GM13977 (cell line): ENCODE results near the gene CX3CR1.

Experiments
- DNase-seq: peaks from one replicate; pipeline ENCODE4 v3.0.0; 2012; ENCODE audit warnings: low spot score
- CTCF ChIP-seq: IDR thresholded peaks from 2 replicates; pipeline ENCODE4 v1.5.1; 2012; ENCODE audit warnings: mild to moderate bottlenecking, control low read depth; ENCODE audit not compliant: insufficient read depth; ENCODE audit errors: extremely low read depth, missing control alignments
- in situ Hi-C: fragments of 300-500 bp; cut with MboI; formaldehyde crosslinking; loops from one replicate; pipeline ENCODE4 v1.12.0; 2022; ENCODE audit warnings: low sequenced_read_pairs, low pct_unique_long_range_greater_than_20kb, mixed read lengths, inconsistent platforms; ENCODE audit not compliant: unreplicated experiment

Gene CX3CR1

GRCh38 chr3:39261726-39262125, 18.1 kb downstream of the CX3CR1 start:
- in situ Hi-C loops, result no loop called here
- DNase-seq, result no peak
- no peak for TF ChIP-seq CTCF

- DNase-seq, result peak; percentile 49
- in situ Hi-C loops, result no loop called here
- peak; percentile 11 for TF ChIP-seq CTCF
These were observed 18.9 kb downstream of the CX3CR1 start for GRCh38 chr3:39260957-39261356.

- no peak for DNase-seq
- in situ Hi-C loops, result no loop called here
- no peak for TF ChIP-seq CTCF
These were observed 19.5 kb downstream of the CX3CR1 start for GRCh38 chr3:39260318-39260717.

GRCh38 chr3:39255503-39256325, 24.1 kb downstream of the CX3CR1 start:
- in situ Hi-C loops, result no loop called here
- TF ChIP-seq CTCF, result no peak
- DNase-seq, result peak; percentile 69

GRCh38 chr3:39254806-39255449, 24.9 kb downstream of the CX3CR1 start:
- TF ChIP-seq CTCF, result no peak
- in situ Hi-C loops, result no loop called here
- no peak for DNase-seq

- in situ Hi-C loops, result no loop called here
- no peak for DNase-seq
- TF ChIP-seq CTCF, result no peak
These were observed 28.3 kb downstream of the CX3CR1 start for GRCh38 chr3:39251576-39251975.
